ENCODE results near the gene MAP6. TPM values are rescaled to one million over a fixed set of nuclear protein-coding genes. Genes with fewer than 3 reads are reported as not detected.

Gene MAP6
- total RNA-seq, 4 donors from 2014 or later, result 10.4 to 16.3 (median 11.7) TPM

GRCh38 chr11:75549370-75549958, 119.4 kb downstream of the MAP6 start:
- DNase-seq (ENCODE audit: low spot score in 2 of 2), result no peak
- no peaks in the 10 kb centered on the region for H3K9me3 ChIP-seq
- no peaks in the 10 kb centered on the region for H3K36me3 ChIP-seq
- peaks cover 0 to 29% (median 11%) of the 10 kb centered on the region in 4 donors for H3K4me1 ChIP-seq
- no peak overlapping the region for H3K4me3 ChIP-seq
- TF ChIP-seq POLR2A (IDR thresholded peaks at IDR 0.05), result no peak
- no peak for TF ChIP-seq EP300 (IDR thresholded peaks at IDR 0.05)
- TF ChIP-seq CTCF (IDR thresholded peaks at IDR 0.05), result no peak
- H3K27ac ChIP-seq, result no peak overlapping the region
- H3K27me3 ChIP-seq, result no peaks in the 10 kb centered on the region
- 94 to 96% methylated on average over 5 of the region's 5 CpGs for WGBS, 2 donors

GRCh38 chr11:75548595-75549272, 120.1 kb downstream of the MAP6 start:
- Histone ChIP-seq H3K4me1 (peaks cover 0 to 22% (median 4%) of the 10 kb centered on the region in 4 donors), H3K9me3 (no peaks in the 10 kb centered on the region), H3K4me3 (no peak overlapping the region), H3K27me3 (no peaks in the 10 kb centered on the region), H3K27ac (no peak overlapping the region), H3K36me3 (no peaks in the 10 kb centered on the region)
- no peak for DNase-seq (ENCODE audit: low spot score in 2 of 2)
- TF ChIP-seq POLR2A (IDR thresholded peaks at IDR 0.05), result no peak
- no peak for TF ChIP-seq EP300 (IDR thresholded peaks at IDR 0.05)
- TF ChIP-seq CTCF (IDR thresholded peaks at IDR 0.05), result no peak
- WGBS, 2 donors, result 61 to 63% methylated on average over 6 to 8 of the region's 8 CpGs

- Histone ChIP-seq H3K27ac (peak overlapping the region in 1 of 4 donors; percentile 46), H3K9me3 (no peaks in the 10 kb centered on the region), H3K36me3 (no peaks in the 10 kb centered on the region), H3K27me3 (no peaks in the 10 kb centered on the region), H3K4me3 (no peak overlapping the region), H3K4me1 (peaks cover 0 to 11% (median 0%) of the 10 kb centered on the region in 4 donors)
- TF ChIP-seq POLR2A (IDR thresholded peaks at IDR 0.05), result no peak
- peak in 1 of 2 donors; percentile 45 for TF ChIP-seq EP300 (IDR thresholded peaks at IDR 0.05)
- peak; percentile 78 to 97 (median 86) for TF ChIP-seq CTCF (IDR thresholded peaks at IDR 0.05)
- DNase-seq (ENCODE audit: low spot score in 2 of 2), result peak in 1 of 2 donors; percentile 67
- 16 to 22% methylated on average over 7 of the region's 7 CpGs for WGBS, 2 donors
Measured at GRCh38 chr11:75547617-75548058, 121.2 kb downstream of the MAP6 start.

- no peaks in the 10 kb centered on the region for H3K27me3 ChIP-seq
- TF ChIP-seq EP300 (IDR thresholded peaks at IDR 0.05) (no peak), POLR2A (IDR thresholded peaks at IDR 0.05) (no peak), CTCF (IDR thresholded peaks at IDR 0.05) (no peak)
- WGBS, 2 donors, result 97 to 98% methylated on average over 1 of the region's 1 CpG
- no peak overlapping the region for H3K4me3 ChIP-seq
- H3K27ac ChIP-seq, result no peak overlapping the region
- no peak for DNase-seq (ENCODE audit: low spot score in 2 of 2)
- peaks cover 0 to 11% (median 0%) of the 10 kb centered on the region in 4 donors for H3K4me1 ChIP-seq
- no peaks in the 10 kb centered on the region for H3K9me3 ChIP-seq
- H3K36me3 ChIP-seq, result no peaks in the 10 kb centered on the region
Measured at GRCh38 chr11:75547177-75547576, 121.7 kb downstream of the MAP6 start.

- no peak overlapping the region for H3K27ac ChIP-seq
- H3K36me3 ChIP-seq, result no peaks in the 10 kb centered on the region
- no peak for TF ChIP-seq EP300 (IDR thresholded peaks at IDR 0.05)
- TF ChIP-seq CTCF (IDR thresholded peaks at IDR 0.05), result no peak
- no peak for TF ChIP-seq POLR2A (IDR thresholded peaks at IDR 0.05)
- H3K4me1 ChIP-seq, result peaks cover 0 to 16% (median 0%) of the 10 kb centered on the region in 4 donors
- H3K9me3 ChIP-seq, result no peaks in the 10 kb centered on the region
- H3K27me3 ChIP-seq, result no peaks in the 10 kb centered on the region
- DNase-seq (ENCODE audit: low spot score in 2 of 2), result no peak
- no peak overlapping the region for H3K4me3 ChIP-seq
- 80 to 92% methylated on average over 6 of the region's 6 CpGs for WGBS, 2 donors
Measured at GRCh38 chr11:75543806-75544205, 125.0 kb downstream of the MAP6 start.

All from tibial nerve (tissue), 4 donors.